Urothelium cell line (cell line): ENCODE results near the gene UBA1.
"Not testable (repeated sequence)": the region's sequence is repeated elsewhere in the genome, so short reads cannot be mapped to it uniquely, and the experiment has no call there.

Experiments
- DNase-seq: peaks from one replicate; pipeline ENCODE4 v3.0.0; 2011; ENCODE audit warnings: low spot score, mixed read lengths
- FAIRE-seq: peaks from 2 replicates; lab custom pipeline; 2011; peaks lifted over from hg19 to GRCh38; lab: Jason Lieb, UNC

Gene UBA1

DNA sequence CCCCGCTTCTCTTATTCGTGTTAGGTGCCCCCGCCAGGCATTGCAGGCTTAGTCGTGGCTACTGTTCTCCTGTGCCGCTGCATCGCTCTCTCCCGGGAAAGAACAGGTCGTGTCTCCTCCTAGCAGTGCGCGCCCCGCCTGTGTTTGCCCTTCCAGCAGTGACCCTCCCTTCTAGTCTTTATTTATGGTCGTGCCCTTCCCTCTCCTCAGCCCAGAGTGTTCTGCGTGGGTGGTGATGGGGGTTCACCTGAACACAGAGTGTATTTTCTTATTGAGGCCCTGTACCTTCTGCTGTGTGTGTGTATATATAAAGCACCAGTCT, 54.3 kb downstream of the UBA1 start:
- DNase-seq (no peak), FAIRE-seq (no peak)

DNA sequence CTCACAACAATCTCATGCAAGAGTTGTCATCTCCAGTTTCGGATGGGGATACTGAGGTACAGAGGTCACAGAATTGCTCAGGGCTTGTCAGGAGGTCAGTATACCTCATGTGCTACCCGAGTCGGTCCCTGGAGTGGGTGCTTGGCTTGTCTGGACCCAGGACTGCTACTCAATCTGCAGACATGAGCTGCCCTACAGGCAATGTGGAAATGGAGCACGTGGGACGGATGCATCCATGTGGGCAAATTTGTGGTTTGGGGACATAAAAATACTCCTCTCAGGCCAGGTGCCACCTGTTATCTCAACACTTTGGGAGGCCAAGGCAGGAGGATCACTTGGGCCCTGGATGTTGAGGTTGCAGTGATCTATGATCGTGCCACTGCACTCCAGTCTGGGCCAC, 54.9 kb downstream of the UBA1 start:
- no peak for DNase-seq
- FAIRE-seq: no peak

DNA sequence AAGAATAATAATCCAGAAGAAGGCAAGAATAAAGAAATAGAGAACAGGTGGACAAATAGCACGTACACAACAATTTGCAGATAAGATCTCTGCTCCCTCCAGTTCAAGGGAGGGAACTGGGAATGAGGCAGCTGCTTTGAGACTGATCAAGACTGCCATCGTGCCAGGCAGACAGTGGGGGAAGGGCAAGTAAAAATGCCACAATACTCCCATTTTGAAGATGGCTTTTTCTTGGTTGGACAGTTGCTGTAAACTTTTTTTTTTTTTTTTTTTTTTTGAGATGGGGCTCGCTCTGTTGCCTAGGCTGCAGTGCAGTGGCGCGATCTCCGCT, 56.4 kb downstream of the UBA1 start:
- no peak for DNase-seq
- no peak for FAIRE-seq

DNA sequence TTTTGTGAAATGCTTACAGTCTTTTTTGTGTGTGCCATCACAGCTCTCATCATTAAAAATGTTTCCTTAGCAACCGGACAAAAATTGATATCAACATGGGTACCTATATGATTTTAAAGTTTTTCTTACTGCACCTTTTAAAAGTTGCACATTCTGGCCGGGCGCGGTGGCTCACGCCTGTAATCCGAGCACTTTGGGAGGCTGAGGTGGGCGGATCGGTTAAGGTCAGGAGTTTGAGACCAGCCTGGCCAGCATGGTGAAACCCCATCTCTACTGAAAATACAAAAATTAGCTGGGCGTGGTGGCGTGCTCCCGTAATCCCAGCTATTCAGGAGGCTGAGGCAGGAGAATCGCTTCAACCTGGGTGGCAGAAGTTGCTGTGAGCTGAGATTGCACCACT, 64.0 kb downstream of the UBA1 start:
- DNase-seq, FAIRE-seq: not testable (repeated sequence)
